Naive thymus-derived CD4-positive, alpha-beta T cell (primary cell): ENCODE data around the gene GRIN2D. TPM values are rescaled to one million over a fixed set of nuclear protein-coding genes. Genes with fewer than 3 reads are reported as not detected.

Experiments
- ATAC-seq: fragments of 150-1000 bp; cut with Tn5 transposase; 2 replicates; pipeline ENCODE4 v1.10.0; 2021; ENCODE audit warnings: mild to moderate bottlenecking, moderate library complexity
- CTCF ChIA-PET: fragments of 350-600 bp; sonication (Branson Sonifier 250); formaldehyde crosslinking; loops from one replicate; lab custom pipeline; 2021; ENCODE audit warnings: antibody characterized with exemption; lab: Charles Lee
- POLR2A ChIA-PET: fragments of 350-600 bp; sonication (Branson Sonifier 250); formaldehyde crosslinking; loops from one replicate; lab custom pipeline; 2021; ENCODE audit warnings: antibody characterized with exemption, inconsistent platforms; lab: Charles Lee
- DNase-seq, 9 donors: peaks; one replicate each; pipeline versions ENCODE4 v3.0.0 to v3.0.0-alpha.2; 2020 to 2022; ENCODE audit warnings: mixed read lengths in 1 of 9
- H3K27ac ChIP-seq: one replicate; pipeline ENCODE4 v1.7.0; 2013; ENCODE audit warnings: mild to moderate bottlenecking, low read depth, low read length, moderate library complexity
- H3K27me3 ChIP-seq, 2 donors: one replicate each; pipeline ENCODE4 v1.7.0; 2013; ENCODE audit warnings: low read length in 2 of 2, mild to moderate bottlenecking in 2 of 2, moderate library complexity in 2 of 2; ENCODE audit not compliant: control insufficient read depth in 2 of 2, insufficient read depth in 2 of 2
- H3K36me3 ChIP-seq, 3 experiments: 1 replicate in 2 of 3; 2 replicates in 1 of 3; pipeline ENCODE4 v1.7.0; 2013; ENCODE audit warnings: low read length in 3 of 3, mild to moderate bottlenecking in 3 of 3, moderate library complexity in 1 of 3; ENCODE audit not compliant: insufficient read depth in 3 of 3, control insufficient read depth in 2 of 3
- H3K4me1 ChIP-seq, 2 donors: one replicate each; pipeline ENCODE4 v1.7.0; 2013; ENCODE audit warnings: low read length in 2 of 2, mild to moderate bottlenecking in 2 of 2, moderate library complexity in 1 of 2; ENCODE audit not compliant: control insufficient read depth in 2 of 2, insufficient read depth in 2 of 2
- H3K4me3 ChIP-seq: 2 replicates; pipeline ENCODE4 v1.7.0; 2013; ENCODE audit warnings: mild to moderate bottlenecking, low read length
- H3K9me3 ChIP-seq, 3 experiments: 1 replicate in 2 of 3; 2 replicates in 1 of 3; pipeline ENCODE4 v1.7.0; 2013; ENCODE audit warnings: low read length in 3 of 3; ENCODE audit not compliant: control insufficient read depth in 2 of 3
- H3K27ac Mint-ChIP-seq, 9 donors: one replicate each; pipeline ENCODE4 v1.8.0; 2020 to 2022; ENCODE audit warnings: mixed read lengths in 9 of 9, mild to moderate bottlenecking in 8 of 9, moderate library complexity in 5 of 9, inconsistent platforms in 2 of 9
- H3K27me3 Mint-ChIP-seq, 5 donors: one replicate each; pipeline ENCODE4 v1.8.0; 2021 to 2022; ENCODE audit warnings: mixed read lengths in 5 of 5, mild to moderate bottlenecking in 1 of 5
- H3K36me3 Mint-ChIP-seq, 5 donors: one replicate each; pipeline ENCODE4 v1.8.0; 2020 to 2022; ENCODE audit warnings: mixed read lengths in 5 of 5, mild to moderate bottlenecking in 3 of 5, inconsistent platforms in 1 of 5
- H3K4me1 Mint-ChIP-seq, 7 donors: one replicate each; pipeline ENCODE4 v1.8.0; 2020 to 2022; ENCODE audit warnings: mixed read lengths in 7 of 7, mild to moderate bottlenecking in 3 of 7, inconsistent platforms in 1 of 7
- H3K4me3 Mint-ChIP-seq, 10 donors: one replicate each; pipeline ENCODE4 v1.8.0; 2020 to 2022; ENCODE audit warnings: mild to moderate bottlenecking in 10 of 10, mixed read lengths in 10 of 10, moderate library complexity in 6 of 10, inconsistent platforms in 2 of 10
- H3K9me3 Mint-ChIP-seq, 11 donors: one replicate each; pipeline ENCODE4 v1.8.0; 2020 to 2022; ENCODE audit warnings: mixed read lengths in 11 of 11, mild to moderate bottlenecking in 4 of 11, inconsistent platforms in 1 of 11, moderate library complexity in 1 of 11
- intact Hi-C, 2 donors: fragments of 100-400 bp; cut with micrococcal nuclease; formaldehyde crosslinking; loops; one replicate each; pipeline ENCODE4 v1.15.1; 2023
- polyA plus RNA-seq, 2 donors: library from polyadenylated mRNA; unstranded; fragments of 300-500 nt; fragmentation: Illumina TruSeq; gene quantifications; one replicate each; pipeline ENCODE4 v1.2.3, GENCODE V29; 2021
- total RNA-seq, 6 experiments: library from RNA in 5 of 6; stranded (reverse) in 5 of 6; gene quantifications; 1 replicate in 5 of 6; 2 replicates in 1 of 6; pipeline ENCODE4 v1.2.3 and lab custom pipeline; 2021 to 2026

Gene GRIN2D
- total and polyA plus RNA-seq, 7 experiments from 2014 or later: 0.08 to 0.39 (median 0.11) TPM; not detected in 2

DNA sequence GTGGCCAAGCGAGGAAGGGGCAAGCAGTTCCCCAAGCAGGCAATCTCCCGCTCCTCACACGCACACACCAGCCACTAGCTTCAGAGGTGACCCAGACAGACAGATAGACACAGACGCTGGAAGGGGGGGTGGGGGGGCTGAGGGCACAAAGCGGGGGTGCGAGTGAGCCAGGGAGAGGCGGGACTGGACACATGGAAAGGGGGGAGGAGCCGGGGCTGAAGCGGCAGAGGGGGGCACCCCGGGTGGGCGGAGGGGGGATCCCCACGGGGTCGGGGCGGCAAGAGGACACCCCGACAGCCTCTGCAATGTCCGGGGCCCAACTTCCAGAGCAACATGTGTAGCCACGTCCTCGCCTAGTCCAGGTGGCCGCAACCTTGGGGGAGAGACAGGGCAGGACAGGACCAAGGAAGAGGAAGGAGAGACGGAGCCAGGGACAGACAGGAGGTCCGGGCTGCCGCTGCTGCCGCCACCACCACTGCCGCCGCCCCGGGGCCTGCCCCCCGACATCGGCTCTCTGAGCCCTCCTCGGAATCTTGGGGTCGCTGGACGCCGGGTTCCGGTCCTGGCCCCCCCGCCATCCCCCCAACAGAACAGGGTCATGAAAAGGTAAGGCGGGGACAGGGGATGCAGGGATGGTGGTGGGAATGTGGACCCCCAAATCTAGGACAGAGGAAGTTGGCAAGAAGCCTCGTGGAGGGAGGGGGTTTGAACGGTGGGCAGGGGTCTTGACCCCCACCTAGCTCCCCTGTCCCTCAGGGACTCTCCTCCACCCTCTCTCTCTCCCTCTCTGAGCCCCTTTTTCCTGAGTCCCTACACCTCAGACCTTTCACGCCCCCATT is 1.1 kb downstream of the GRIN2D start:
- intact Hi-C loops: loop anchor here in 1 of 2 donors (5.0 kb wide), 2 partner anchors 98 to 118 kb away; partner anchors contain the start of gene LMTK3
- H3K4me3 ChIP-seq: no peak overlapping the region
- ATAC-seq (no peak), DNase-seq (no peak)
- H3K4me1 ChIP-seq: peaks cover 26 to 44% of the 10 kb centered on the region in 2 donors
- H3K27me3 ChIP-seq: peaks cover 9 to 21% of the 10 kb centered on the region in 2 donors
- Mint-ChIP-seq H3K4me1 (peaks cover 17 to 49% (median 43%) of the 10 kb centered on the region in 7 donors), H3K4me3 (peak overlapping the region; percentile 5 to 94 (median 72)), H3K36me3 (peaks cover 0 to 16% (median 0%) of the 10 kb centered on the region in 5 donors), H3K9me3 (peaks cover 0 to 3% (median 0%) of the 10 kb centered on the region in 11 donors), H3K27ac (peak overlapping the region in 3 of 9 donors; percentile 25 to 72 (median 64)), H3K27me3 (peaks cover 15 to 60% (median 31%) of the 10 kb centered on the region in 5 donors)
- H3K36me3 ChIP-seq: peaks cover 0 to 7% (median 0%) of the 10 kb centered on the region in 3 experiments
- POLR2A ChIA-PET: interaction anchor here (0.5 to 2.0 kb wide), 8 partner anchors 13 to 295 kb away, joined by 3 to 7 read pairs (median 4); partner anchors contain the start of genes SYNGR4 and TMEM143
- H3K27ac ChIP-seq: no peak overlapping the region
- no peaks in the 10 kb centered on the region for H3K9me3 ChIP-seq
- CTCF ChIA-PET: no interaction called here

DNA sequence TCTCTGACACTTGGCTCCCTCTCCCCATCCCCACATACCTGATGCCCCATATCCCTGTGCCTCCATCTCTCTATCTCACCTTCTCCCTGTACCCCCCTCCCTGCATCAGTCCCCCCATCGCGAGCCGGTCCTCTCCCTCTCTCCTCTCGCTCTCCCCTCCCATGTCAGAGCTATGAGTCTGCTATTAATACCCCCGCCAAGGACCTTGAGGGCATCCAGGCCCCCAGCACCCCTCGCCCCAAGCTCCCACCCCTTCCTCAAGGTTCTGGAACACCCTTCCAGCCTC is 1.6 kb downstream of the GRIN2D start:
- H3K36me3 Mint-ChIP-seq: peaks cover 0 to 17% (median 0%) of the 10 kb centered on the region in 5 donors
- peak overlapping the region in 8 of 10 donors; percentile 31 to 94 (median 63) for H3K4me3 Mint-ChIP-seq
- ChIA-PET POLR2A (interaction anchor here (0.5 to 2.0 kb wide), 5 partner anchors 13 to 73 kb away, joined by 3 to 7 read pairs (median 5); partner anchors contain the start of genes SYNGR4 and TMEM143), CTCF (no interaction called here)
- H3K4me1 Mint-ChIP-seq: peaks cover 16 to 53% (median 43%) of the 10 kb centered on the region in 7 donors
- intact Hi-C loops: loop anchor here in 1 of 2 donors (5.0 kb wide), 1 partner anchor 97 kb away; no protein-coding TSS in a partner anchor
- H3K36me3 ChIP-seq: peaks cover 0 to 7% (median 0%) of the 10 kb centered on the region in 3 experiments
- H3K9me3 Mint-ChIP-seq: peaks cover 0 to 4% (median 0%) of the 10 kb centered on the region in 11 donors
- no peaks in the 10 kb centered on the region for H3K9me3 ChIP-seq
- peaks cover 9 to 21% of the 10 kb centered on the region in 2 donors for H3K27me3 ChIP-seq
- H3K27me3 Mint-ChIP-seq: peaks cover 15 to 60% (median 31%) of the 10 kb centered on the region in 5 donors
- peak overlapping the region in 1 of 9 donors; percentile 25 for H3K27ac Mint-ChIP-seq
- H3K27ac ChIP-seq: no peak overlapping the region
- ATAC-seq (no peak), DNase-seq (no peak)
- no peak overlapping the region for H3K4me3 ChIP-seq
- H3K4me1 ChIP-seq: peaks cover 26 to 43% of the 10 kb centered on the region in 2 donors

DNA sequence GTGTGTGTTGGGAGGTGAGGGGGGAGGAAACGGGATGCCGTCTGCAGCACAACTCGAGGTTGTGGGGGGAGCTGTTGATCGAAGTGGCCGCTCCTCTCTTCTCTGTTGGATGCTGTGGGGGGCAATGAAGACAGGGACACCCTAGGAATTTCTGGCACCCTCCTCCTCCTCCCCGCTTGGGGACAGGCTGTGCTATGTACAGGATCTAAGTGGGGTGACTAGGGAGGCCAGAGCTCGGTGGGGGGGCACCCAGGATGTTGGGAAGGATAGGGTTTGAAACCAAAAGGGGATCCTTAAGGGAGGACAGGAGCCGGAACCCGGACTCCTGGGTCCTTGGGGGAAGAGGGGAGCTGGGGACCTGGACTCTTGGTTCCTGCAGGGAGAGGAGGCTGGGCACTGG is 2.0 kb downstream of the GRIN2D start:
- no peak for ATAC-seq
- Histone ChIP-seq H3K27me3 (peaks cover 9 to 21% of the 10 kb centered on the region in 2 donors), H3K27ac (no peak overlapping the region), H3K4me1 (peaks cover 22 to 39% of the 10 kb centered on the region in 2 donors), H3K4me3 (no peak overlapping the region), H3K36me3 (peaks cover 0 to 7% (median 0%) of the 10 kb centered on the region in 3 experiments), H3K9me3 (no peaks in the 10 kb centered on the region)
- H3K4me3 Mint-ChIP-seq: peak overlapping the region in 8 of 10 donors; percentile 5 to 94 (median 49)
- peaks cover 15 to 60% (median 31%) of the 10 kb centered on the region in 5 donors for H3K27me3 Mint-ChIP-seq
- H3K36me3 Mint-ChIP-seq: peaks cover 0 to 17% (median 0%) of the 10 kb centered on the region in 5 donors
- ChIA-PET CTCF (interaction anchor here (0.5 kb wide), 1 partner anchor 11 kb away, joined by 3 read pairs; no protein-coding TSS in a partner anchor), POLR2A (interaction anchor here (0.5 to 2.0 kb wide), 5 partner anchors 12 to 74 kb away, joined by 3 to 7 read pairs (median 5); partner anchors contain the start of genes SYNGR4 and TMEM143)
- peaks cover 0 to 4% (median 0%) of the 10 kb centered on the region in 11 donors for H3K9me3 Mint-ChIP-seq
- peaks cover 13 to 55% (median 43%) of the 10 kb centered on the region in 7 donors for H3K4me1 Mint-ChIP-seq
- H3K27ac Mint-ChIP-seq: peak overlapping the region in 1 of 9 donors; percentile 1
- intact Hi-C loops: loop anchor here in 1 of 2 donors (5.0 kb wide), 1 partner anchor 97 kb away; no protein-coding TSS in a partner anchor
- no peak for DNase-seq

DNA sequence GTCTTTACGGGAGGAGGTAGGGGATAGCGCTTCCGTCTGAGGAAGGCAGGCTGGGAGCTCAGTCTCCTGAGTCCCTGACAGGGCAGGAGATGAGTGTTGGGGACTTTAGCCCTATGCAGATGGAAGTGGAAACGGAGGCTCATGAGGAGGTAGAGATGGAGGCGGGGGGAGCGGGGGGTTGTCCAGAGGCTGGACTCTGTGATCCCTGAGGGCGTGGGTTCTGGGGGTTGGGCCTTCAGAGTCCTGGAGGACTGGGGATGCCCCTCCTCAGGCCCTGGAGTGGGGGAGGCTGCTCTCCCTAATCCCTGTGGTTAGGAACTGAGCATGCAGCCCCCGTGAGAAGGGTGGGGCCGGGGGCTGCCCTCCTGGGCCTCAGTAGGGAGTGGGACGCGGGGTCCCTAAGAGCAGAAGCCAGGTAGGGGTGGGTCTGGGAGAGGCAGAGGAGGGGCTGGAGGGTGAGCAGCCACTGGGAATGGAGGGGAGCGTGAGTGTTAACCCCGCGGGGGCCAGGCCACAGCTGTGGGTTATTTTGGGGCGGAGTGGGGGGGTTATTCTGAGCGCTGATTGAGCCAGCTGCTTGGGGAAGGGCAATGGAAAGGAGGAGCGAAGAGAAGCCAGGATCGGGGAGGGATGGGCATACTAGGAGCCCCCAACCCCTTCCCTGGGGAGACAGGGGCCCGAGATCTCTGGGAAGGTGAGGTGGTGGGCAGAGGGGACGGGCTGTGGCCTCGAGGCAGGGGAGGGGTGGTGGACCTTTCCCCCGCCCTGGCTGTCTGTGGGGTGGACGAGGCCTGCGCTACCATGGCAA is 2.8 kb downstream of the GRIN2D start:
- ChIA-PET CTCF (interaction anchor here (0.5 kb wide), 1 partner anchor 10 kb away, joined by 3 read pairs; no protein-coding TSS in a partner anchor), POLR2A (interaction anchor here (1.2 to 2.0 kb wide), 3 partner anchors 32 to 74 kb away, joined by 5 to 7 read pairs (median 7); partner anchors contain the start of genes SYNGR4 and TMEM143)
- DNase-seq: no peak
- H3K9me3 Mint-ChIP-seq: peaks cover 0 to 4% (median 0%) of the 10 kb centered on the region in 11 donors
- Histone ChIP-seq H3K27me3 (peaks cover 9 to 21% of the 10 kb centered on the region in 2 donors), H3K36me3 (peaks cover 0 to 2% (median 0%) of the 10 kb centered on the region in 3 experiments), H3K9me3 (no peaks in the 10 kb centered on the region), H3K27ac (no peak overlapping the region), H3K4me3 (no peak overlapping the region), H3K4me1 (peaks cover 22 to 39% of the 10 kb centered on the region in 2 donors)
- H3K4me1 Mint-ChIP-seq: peaks cover 12 to 57% (median 44%) of the 10 kb centered on the region in 7 donors
- H3K36me3 Mint-ChIP-seq: peaks cover 0 to 17% (median 0%) of the 10 kb centered on the region in 5 donors
- no peak for ATAC-seq
- no peak overlapping the region for H3K27ac Mint-ChIP-seq
- peaks cover 15 to 60% (median 31%) of the 10 kb centered on the region in 5 donors for H3K27me3 Mint-ChIP-seq
- peak overlapping the region in 6 of 10 donors; percentile 5 to 94 (median 63) for H3K4me3 Mint-ChIP-seq
- intact Hi-C loops: loop anchor here in 1 of 2 donors (5.0 kb wide), 1 partner anchor 96 kb away; no protein-coding TSS in a partner anchor

DNA sequence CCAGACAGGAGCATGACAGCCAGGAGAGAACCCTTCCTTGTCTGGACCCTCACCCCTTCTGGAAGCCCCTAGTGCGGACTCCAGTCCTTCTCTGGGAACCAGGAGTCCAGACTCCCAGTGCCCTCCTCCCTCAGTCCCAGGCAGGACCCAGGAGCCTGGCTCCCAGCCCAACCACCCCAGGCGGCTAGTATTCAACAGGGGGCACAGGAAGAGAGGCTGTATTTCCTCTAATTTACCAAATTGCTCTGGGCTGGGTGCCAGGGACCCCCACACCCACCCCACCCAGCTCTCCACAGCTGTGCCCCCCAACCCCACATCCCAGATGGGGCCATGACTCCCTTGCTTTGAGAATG is 3.3 kb downstream of the GRIN2D start:
- H3K27ac ChIP-seq: no peak overlapping the region
- Mint-ChIP-seq H3K4me1 (peaks cover 12 to 57% (median 40%) of the 10 kb centered on the region in 7 donors), H3K27ac (no peak overlapping the region), H3K36me3 (peaks cover 0 to 17% (median 0%) of the 10 kb centered on the region in 5 donors), H3K27me3 (peaks cover 15 to 56% (median 31%) of the 10 kb centered on the region in 5 donors), H3K9me3 (peaks cover 0 to 4% (median 0%) of the 10 kb centered on the region in 11 donors), H3K4me3 (peak overlapping the region in 3 of 10 donors; percentile 86 to 96 (median 88))
- no peaks in the 10 kb centered on the region for H3K9me3 ChIP-seq
- ChIA-PET POLR2A (no interaction called here), CTCF (no interaction called here)
- ATAC-seq (no peak), DNase-seq (no peak)
- intact Hi-C loops: loop anchor here in 1 of 2 donors (5.0 kb wide), 1 partner anchor 96 kb away; no protein-coding TSS in a partner anchor
- peaks cover 9 to 21% of the 10 kb centered on the region in 2 donors for H3K27me3 ChIP-seq
- no peaks in the 10 kb centered on the region for H3K36me3 ChIP-seq
- no peak overlapping the region for H3K4me3 ChIP-seq
- H3K4me1 ChIP-seq: peaks cover 18 to 36% of the 10 kb centered on the region in 2 donors
